Measurements from ENCODE around the gene TAF1.
"Not testable (repeated sequence)": the region's sequence is repeated elsewhere in the genome, so short reads cannot be mapped to it uniquely, and the experiment has no call there.

TAF1 gene

DNA sequence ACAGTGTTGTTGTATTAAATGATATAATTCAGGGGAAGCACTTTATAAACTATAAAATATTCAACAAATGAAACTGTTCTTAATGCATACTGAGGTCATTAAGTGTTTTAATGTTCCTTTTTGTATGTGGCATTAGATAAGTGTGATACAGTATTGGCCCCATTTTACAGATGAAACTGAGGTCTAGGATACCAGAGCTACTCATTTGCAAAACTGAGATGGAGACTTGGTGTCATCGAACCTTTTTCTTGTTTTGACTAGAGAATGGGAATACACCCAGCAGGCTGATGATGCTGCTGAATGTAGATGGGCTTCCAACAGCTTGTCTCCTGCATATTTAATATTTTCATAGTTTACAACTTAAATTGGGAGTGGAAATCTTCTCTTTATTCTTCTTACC is 34.6 kb downstream of the TAF1 start:
- no peak for DNase-seq (ENCODE audit: low read depth in 1 of 2, low spot score in 1 of 2)
- Histone ChIP-seq H3K27ac (replicated peaks) (no peak overlapping the region), H3K4me3 (replicated peaks; ENCODE audit: insufficient read depth, low read length) (no peak overlapping the region), H3K27me3 (ENCODE audit: insufficient read depth, poor library complexity, severe bottlenecking) (no peaks in the 10 kb centered on the region)
- TF ChIP-seq POLR2AphosphoS5 (IDR thresholded peaks at IDR 0.05; ENCODE audit: low read depth) (no peak), GABPA (IDR thresholded peaks at IDR 0.05; ENCODE audit: low read depth) (no peak), CTCF (IDR thresholded peaks at IDR 0.05; ENCODE audit: insufficient read depth, low read length) (no peak), SPI1 (IDR thresholded peaks at IDR 0.05; ENCODE audit: borderline replicate concordance, low read depth) (no peak)
- TF ChIP-seq, protein P1, sequence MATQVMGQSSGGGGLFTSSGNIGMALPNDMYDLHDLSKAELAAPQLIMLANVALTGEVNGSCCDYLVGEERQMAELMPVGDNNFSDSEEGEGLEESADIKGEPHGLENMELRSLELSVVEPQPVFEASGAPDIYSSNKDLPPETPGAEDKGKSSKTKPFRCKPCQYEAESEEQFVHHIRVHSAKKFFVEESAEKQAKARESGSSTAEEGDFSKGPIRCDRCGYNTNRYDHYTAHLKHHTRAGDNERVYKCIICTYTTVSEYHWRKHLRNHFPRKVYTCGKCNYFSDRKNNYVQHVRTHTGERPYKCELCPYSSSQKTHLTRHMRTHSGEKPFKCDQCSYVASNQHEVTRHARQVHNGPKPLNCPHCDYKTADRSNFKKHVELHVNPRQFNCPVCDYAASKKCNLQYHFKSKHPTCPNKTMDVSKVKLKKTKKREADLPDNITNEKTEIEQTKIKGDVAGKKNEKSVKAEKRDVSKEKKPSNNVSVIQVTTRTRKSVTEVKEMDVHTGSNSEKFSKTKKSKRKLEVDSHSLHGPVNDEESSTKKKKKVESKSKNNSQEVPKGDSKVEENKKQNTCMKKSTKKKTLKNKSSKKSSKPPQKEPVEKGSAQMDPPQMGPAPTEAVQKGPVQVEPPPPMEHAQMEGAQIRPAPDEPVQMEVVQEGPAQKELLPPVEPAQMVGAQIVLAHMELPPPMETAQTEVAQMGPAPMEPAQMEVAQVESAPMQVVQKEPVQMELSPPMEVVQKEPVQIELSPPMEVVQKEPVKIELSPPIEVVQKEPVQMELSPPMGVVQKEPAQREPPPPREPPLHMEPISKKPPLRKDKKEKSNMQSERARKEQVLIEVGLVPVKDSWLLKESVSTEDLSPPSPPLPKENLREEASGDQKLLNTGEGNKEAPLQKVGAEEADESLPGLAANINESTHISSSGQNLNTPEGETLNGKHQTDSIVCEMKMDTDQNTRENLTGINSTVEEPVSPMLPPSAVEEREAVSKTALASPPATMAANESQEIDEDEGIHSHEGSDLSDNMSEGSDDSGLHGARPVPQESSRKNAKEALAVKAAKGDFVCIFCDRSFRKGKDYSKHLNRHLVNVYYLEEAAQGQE (IDR thresholded peaks at IDR 0.05; ENCODE audit: insufficient replicate concordance, low read depth) = no peak

DNA sequence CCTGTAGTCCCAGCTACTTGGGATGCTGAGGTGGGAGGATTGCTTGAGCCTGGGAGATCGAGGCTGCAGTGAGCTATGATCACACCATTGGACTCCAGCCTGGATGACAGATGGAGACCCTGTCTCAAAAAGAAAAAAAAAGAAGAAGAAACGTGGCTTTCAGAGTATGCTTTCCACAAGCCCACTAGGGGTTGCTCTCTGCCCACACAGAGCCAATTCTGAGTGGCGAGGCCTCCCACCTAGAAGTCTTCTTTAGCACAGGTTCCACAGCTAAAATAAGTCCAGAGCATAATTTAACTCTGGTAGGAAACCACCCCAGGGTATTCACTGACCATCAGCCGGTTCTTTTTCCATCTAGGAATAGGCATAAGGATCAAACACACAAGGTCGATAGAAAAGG is 50.1 kb downstream of the TAF1 start:
- H3K27me3 ChIP-seq (ENCODE audit: insufficient read depth, poor library complexity, severe bottlenecking); H3K4me3 ChIP-seq (replicated peaks; ENCODE audit: insufficient read depth, low read length); DNase-seq (ENCODE audit: low read depth in 1 of 2, low spot score in 1 of 2); H3K27ac ChIP-seq (replicated peaks): not testable (repeated sequence)

GRCh38 chrX:71420686-71421085 is 54.5 kb downstream of the TAF1 start:
- no peaks in the 10 kb centered on the region for H3K27me3 ChIP-seq (ENCODE audit: insufficient read depth, poor library complexity, severe bottlenecking)
- DNase-seq (ENCODE audit: low read depth in 1 of 2, low spot score in 1 of 2) = no peak

DNA sequence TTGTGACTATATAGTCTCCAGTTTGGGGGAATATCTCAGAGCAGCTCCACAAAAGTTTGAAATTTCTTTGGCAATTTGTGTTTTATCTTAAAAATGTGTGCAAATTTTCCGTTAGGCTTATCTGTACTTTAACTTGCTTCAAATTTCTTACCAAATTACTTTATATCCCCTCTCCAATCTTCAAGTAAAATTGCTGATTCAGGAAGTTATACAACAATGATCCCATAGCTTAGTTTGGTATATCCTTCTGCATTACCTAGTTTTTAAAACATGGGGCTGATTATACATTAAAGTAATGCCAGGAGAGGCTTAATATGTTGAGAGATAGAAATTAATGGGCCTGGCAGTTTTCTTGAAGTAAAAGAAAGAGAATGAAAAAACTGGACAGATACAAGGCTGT is 66.6 kb downstream of the TAF1 start:
- TF ChIP-seq SPI1 (IDR thresholded peaks at IDR 0.05; ENCODE audit: borderline replicate concordance, low read depth) = no peak
- TF ChIP-seq GABPA (IDR thresholded peaks at IDR 0.05; ENCODE audit: low read depth) = no peak
- TF ChIP-seq, protein P1 (IDR thresholded peaks at IDR 0.05; ENCODE audit: insufficient replicate concordance, low read depth) = no peak
- no peak for TF ChIP-seq CTCF (IDR thresholded peaks at IDR 0.05; ENCODE audit: insufficient read depth, low read length)
- no peak for TF ChIP-seq POLR2AphosphoS5 (IDR thresholded peaks at IDR 0.05; ENCODE audit: low read depth)
- Histone ChIP-seq H3K27me3 (ENCODE audit: insufficient read depth, poor library complexity, severe bottlenecking) (no peaks in the 10 kb centered on the region), H3K4me3 (replicated peaks; ENCODE audit: insufficient read depth, low read length) (no peak overlapping the region)

More at GRCh38 chrX:71420686-71421085, 54.5 kb downstream of the TAF1 start:
- Histone ChIP-seq H3K27ac (replicated peaks) (no peak overlapping the region), H3K4me3 (replicated peaks; ENCODE audit: insufficient read depth, low read length) (no peak overlapping the region)
- no peak for TF ChIP-seq POLR2AphosphoS5 (IDR thresholded peaks at IDR 0.05; ENCODE audit: low read depth)
- TF ChIP-seq SPI1 (IDR thresholded peaks at IDR 0.05; ENCODE audit: borderline replicate concordance, low read depth) = no peak

DNA sequence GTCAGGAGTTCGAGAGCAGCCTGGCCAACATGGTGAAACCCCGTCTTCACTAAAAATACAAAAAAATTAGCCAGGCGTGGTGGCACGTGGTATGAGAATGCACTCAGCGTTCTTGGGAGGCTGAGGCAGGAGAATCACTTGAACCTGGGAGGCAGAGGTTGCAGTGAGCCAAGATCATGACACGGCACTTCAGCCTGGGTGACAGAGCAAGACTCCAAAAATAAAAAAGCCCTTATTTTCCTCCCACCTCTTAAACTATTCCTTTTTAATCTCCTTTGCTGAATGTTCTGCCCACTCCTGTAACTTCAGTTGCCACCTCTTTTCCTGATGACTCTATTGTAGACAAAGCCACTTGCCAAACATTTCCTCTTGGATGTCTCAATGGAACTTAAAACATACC is 72.6 kb downstream of the TAF1 start:
- Histone ChIP-seq H3K27ac (replicated peaks) (no peak overlapping the region), H3K27me3 (ENCODE audit: insufficient read depth, poor library complexity, severe bottlenecking) (no peaks in the 10 kb centered on the region), H3K4me3 (replicated peaks; ENCODE audit: insufficient read depth, low read length) (no peak overlapping the region)
- TF ChIP-seq POLR2AphosphoS5 (IDR thresholded peaks at IDR 0.05; ENCODE audit: low read depth) (no peak), CTCF (IDR thresholded peaks at IDR 0.05; ENCODE audit: insufficient read depth, low read length) (no peak), GABPA (IDR thresholded peaks at IDR 0.05; ENCODE audit: low read depth) (no peak), SPI1 (IDR thresholded peaks at IDR 0.05; ENCODE audit: borderline replicate concordance, low read depth) (no peak)
- TF ChIP-seq, protein P1 (IDR thresholded peaks at IDR 0.05; ENCODE audit: insufficient replicate concordance, low read depth) = no peak
- DNase-seq (ENCODE audit: low read depth in 1 of 2, low spot score in 1 of 2) = no peak

More for the DNA sequence above, 66.6 kb downstream of the TAF1 start:
- DNase-seq (ENCODE audit: low read depth in 1 of 2, low spot score in 1 of 2) = no peak
- no peak overlapping the region for H3K27ac ChIP-seq (replicated peaks)
